Astrocyte (in vitro differentiated cells and primary cell): ENCODE data around the gene CRTC1. TPM values are rescaled to one million over a fixed set of nuclear protein-coding genes. Genes with fewer than 3 reads are reported as not detected.

Source experiments
- DNase-seq: peaks from one replicate; pipeline ENCODE4 v3.0.0-alpha.2; 2010; ENCODE audit warnings: low read depth
- FAIRE-seq: peaks from 2 replicates; lab custom pipeline; 2011; peaks lifted over from hg19 to GRCh38; lab: Jason Lieb, UNC
- H2AFZ ChIP-seq: 2 replicates; pipeline ENCODE4 v1.6.0; 2012; ENCODE audit warnings: low read depth, low read length, inconsistent platforms
- H3K27ac ChIP-seq: 2 replicates; pipeline ENCODE4 v1.5.1; 2011; ENCODE audit warnings: low read depth, low read length, inconsistent platforms
- H3K27me3 ChIP-seq: 2 replicates; pipeline ENCODE4 v1.6.0; 2011; ENCODE audit warnings: low read length, inconsistent platforms; ENCODE audit not compliant: insufficient read depth
- H3K36me3 ChIP-seq: 2 replicates; pipeline ENCODE4 v1.5.1; 2011; ENCODE audit warnings: low read length, inconsistent platforms; ENCODE audit not compliant: insufficient read depth
- H3K4me1 ChIP-seq: 2 replicates; pipeline ENCODE4 v1.5.1; 2011; ENCODE audit warnings: low read length, inconsistent platforms; ENCODE audit not compliant: insufficient read depth
- H3K4me2 ChIP-seq: 2 replicates; pipeline ENCODE4 v1.6.0; 2012; ENCODE audit warnings: low read length, inconsistent platforms
- H3K4me3 ChIP-seq: 2 replicates; pipeline ENCODE4 v1.5.1; 2011; ENCODE audit warnings: low read depth, mild to moderate bottlenecking, low read length, inconsistent platforms; ENCODE audit not compliant: insufficient read depth
- H3K79me2 ChIP-seq: 2 replicates; pipeline ENCODE4 v1.6.0; 2012; ENCODE audit warnings: mild to moderate bottlenecking, low read length, inconsistent platforms; ENCODE audit not compliant: insufficient read depth
- H3K9ac ChIP-seq: 2 replicates; pipeline ENCODE4 v1.6.0; 2012; ENCODE audit warnings: mild to moderate bottlenecking, low read length, inconsistent platforms
- H3K9me3 ChIP-seq: 2 replicates; pipeline ENCODE4 v1.5.1; 2012; ENCODE audit warnings: low read depth, mild to moderate bottlenecking, low read length, inconsistent platforms; ENCODE audit not compliant: insufficient read depth
- H4K20me1 ChIP-seq: 2 replicates; pipeline ENCODE4 v1.6.0; 2012; ENCODE audit warnings: low read length, inconsistent platforms; ENCODE audit not compliant: insufficient read depth
- H3K27ac Mint-ChIP-seq: one replicate; pipeline ENCODE4 v1.8.0; 2021; ENCODE audit warnings: mild to moderate bottlenecking, mixed read lengths; ENCODE audit not compliant: unreplicated experiment
- H3K27me3 Mint-ChIP-seq: one replicate; pipeline ENCODE4 v1.8.0; 2021; ENCODE audit warnings: low read depth, mixed read lengths; ENCODE audit not compliant: unreplicated experiment
- H3K36me3 Mint-ChIP-seq: one replicate; pipeline ENCODE4 v1.8.0; 2021; ENCODE audit warnings: low read depth, mixed read lengths; ENCODE audit not compliant: unreplicated experiment
- H3K4me1 Mint-ChIP-seq: one replicate; pipeline ENCODE4 v1.8.0; 2021; ENCODE audit warnings: low read depth, mixed read lengths; ENCODE audit not compliant: unreplicated experiment
- H3K4me3 Mint-ChIP-seq: one replicate; pipeline ENCODE4 v1.8.0; 2021; ENCODE audit warnings: mild to moderate bottlenecking, moderate library complexity, mixed read lengths; ENCODE audit not compliant: unreplicated experiment
- H3K9me3 Mint-ChIP-seq: one replicate; pipeline ENCODE4 v1.8.0; 2021; ENCODE audit warnings: mild to moderate bottlenecking, mixed read lengths; ENCODE audit not compliant: unreplicated experiment
- EZH2 ChIP-seq: IDR thresholded peaks from 2 replicates; pipeline ENCODE4 v1.6.1; 2012; ENCODE audit warnings: mild to moderate bottlenecking, low read length, inconsistent platforms; ENCODE audit not compliant: insufficient read depth
- total RNA-seq: library from RNA; stranded (reverse); gene quantifications from 2 replicates; pipeline ENCODE4 v1.2.1, GENCODE V29; 2021
- TF ChIP-seq, protein P1 (sequence below): IDR thresholded peaks from 2 replicates; pipeline ENCODE4 v1.5.1; 2011; ENCODE audit warnings: low read depth, mild to moderate bottlenecking, inconsistent platforms, low read length, moderate library complexity; ENCODE audit not compliant: insufficient read depth

The CRTC1 gene
- total RNA-seq, 1 donor from 2014 or later: 8.4 TPM

DNA sequence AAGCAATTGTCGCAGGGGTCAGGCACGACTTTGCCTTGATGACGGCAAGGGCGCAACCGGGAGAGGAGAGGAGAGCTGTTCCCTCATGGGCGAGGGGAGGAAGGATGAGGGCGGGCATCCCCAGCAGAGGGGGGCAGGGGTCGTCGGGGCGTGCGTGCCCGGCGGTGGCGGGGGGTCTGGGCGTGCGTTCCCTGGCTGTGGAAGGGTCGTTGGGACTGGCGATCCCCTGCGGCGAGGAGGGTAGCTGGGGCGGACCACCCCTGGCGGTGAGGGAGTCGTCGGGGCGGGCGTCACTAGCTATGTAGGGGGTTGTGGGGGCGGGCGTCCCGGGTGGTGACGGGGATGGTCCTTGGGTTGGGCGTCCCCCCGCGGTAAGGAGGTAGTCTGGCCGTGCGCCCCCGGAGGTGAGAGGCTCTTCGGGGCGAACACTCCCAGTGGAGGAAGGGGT, 106.0 kb downstream of the CRTC1 start:
- no peak overlapping the region for H3K4me3 ChIP-seq
- H3K79me2 ChIP-seq: no peaks in the 10 kb centered on the region
- H3K27me3 ChIP-seq: peaks cover 64% of the 10 kb centered on the region
- peaks cover 7% of the 10 kb centered on the region for H3K36me3 Mint-ChIP-seq
- H3K9me3 ChIP-seq: peaks cover 3% of the 10 kb centered on the region
- no peaks in the 10 kb centered on the region for H3K36me3 ChIP-seq
- no peak overlapping the region for H3K4me3 Mint-ChIP-seq
- H2AFZ ChIP-seq: no peak overlapping the region
- H4K20me1 ChIP-seq: peaks cover 8% of the 10 kb centered on the region
- H3K27me3 Mint-ChIP-seq: peaks cover 75% of the 10 kb centered on the region
- no peak overlapping the region for H3K27ac Mint-ChIP-seq
- DNase-seq (no peak), FAIRE-seq (no peak)
- no peaks in the 10 kb centered on the region for H3K4me1 Mint-ChIP-seq
- no peak overlapping the region for H3K9ac ChIP-seq
- no peak overlapping the region for H3K27ac ChIP-seq
- TF ChIP-seq, protein P1, sequence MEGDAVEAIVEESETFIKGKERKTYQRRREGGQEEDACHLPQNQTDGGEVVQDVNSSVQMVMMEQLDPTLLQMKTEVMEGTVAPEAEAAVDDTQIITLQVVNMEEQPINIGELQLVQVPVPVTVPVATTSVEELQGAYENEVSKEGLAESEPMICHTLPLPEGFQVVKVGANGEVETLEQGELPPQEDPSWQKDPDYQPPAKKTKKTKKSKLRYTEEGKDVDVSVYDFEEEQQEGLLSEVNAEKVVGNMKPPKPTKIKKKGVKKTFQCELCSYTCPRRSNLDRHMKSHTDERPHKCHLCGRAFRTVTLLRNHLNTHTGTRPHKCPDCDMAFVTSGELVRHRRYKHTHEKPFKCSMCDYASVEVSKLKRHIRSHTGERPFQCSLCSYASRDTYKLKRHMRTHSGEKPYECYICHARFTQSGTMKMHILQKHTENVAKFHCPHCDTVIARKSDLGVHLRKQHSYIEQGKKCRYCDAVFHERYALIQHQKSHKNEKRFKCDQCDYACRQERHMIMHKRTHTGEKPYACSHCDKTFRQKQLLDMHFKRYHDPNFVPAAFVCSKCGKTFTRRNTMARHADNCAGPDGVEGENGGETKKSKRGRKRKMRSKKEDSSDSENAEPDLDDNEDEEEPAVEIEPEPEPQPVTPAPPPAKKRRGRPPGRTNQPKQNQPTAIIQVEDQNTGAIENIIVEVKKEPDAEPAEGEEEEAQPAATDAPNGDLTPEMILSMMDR: no peak
- TF ChIP-seq EZH2: no peak
- peaks cover 3% of the 10 kb centered on the region for H3K4me1 ChIP-seq
- peak overlapping the region; percentile 58 for H3K4me2 ChIP-seq
- H3K9me3 Mint-ChIP-seq: peaks cover 10% of the 10 kb centered on the region

DNA sequence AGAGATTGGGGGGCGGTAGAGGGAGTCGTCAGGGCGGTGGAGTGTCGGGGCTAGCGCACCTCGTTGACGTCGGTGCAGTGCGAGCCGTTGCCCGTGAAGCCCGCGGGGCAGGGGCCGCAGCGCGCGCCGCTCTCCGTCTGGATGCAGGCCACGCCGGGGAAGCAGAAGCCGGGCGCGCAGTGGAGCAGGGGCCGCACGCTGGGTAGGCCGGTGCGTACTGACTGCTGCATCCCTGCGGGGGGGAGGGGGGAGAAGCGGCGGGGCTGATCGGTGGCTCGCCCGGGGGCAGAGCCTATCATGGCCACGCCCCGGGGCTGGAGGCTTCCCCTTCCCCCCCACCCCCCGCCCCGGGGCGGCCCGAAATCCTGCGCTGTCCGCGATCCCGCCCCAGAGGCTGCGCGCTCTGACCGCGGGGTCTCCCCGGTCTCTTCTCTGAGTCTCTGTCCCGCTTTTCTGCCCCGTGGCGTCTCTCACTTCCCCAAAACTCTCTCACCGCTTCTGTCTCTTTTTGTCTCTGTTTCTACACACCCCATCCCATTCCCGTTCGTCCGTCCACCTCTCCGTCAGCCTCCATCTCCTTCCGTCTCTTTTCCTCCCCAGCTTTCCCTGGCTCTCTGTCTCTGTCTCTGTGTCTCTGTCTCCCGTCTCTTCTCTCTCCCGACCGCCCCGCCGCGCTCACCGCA, 106.5 kb downstream of the CRTC1 start:
- H3K27me3 Mint-ChIP-seq: peaks cover 72% of the 10 kb centered on the region
- H3K4me3 Mint-ChIP-seq: peak overlapping the region; percentile 68
- H3K9me3 Mint-ChIP-seq: peaks cover 8% of the 10 kb centered on the region
- Histone ChIP-seq H3K27ac (no peak overlapping the region), H3K9ac (no peak overlapping the region), H3K79me2 (no peaks in the 10 kb centered on the region), H3K4me3 (no peak overlapping the region), H3K9me3 (peaks cover 3% of the 10 kb centered on the region), H4K20me1 (peaks cover 8% of the 10 kb centered on the region), H2AFZ (no peak overlapping the region), H3K4me2 (peak overlapping the region; percentile 58), H3K27me3 (peaks cover 64% of the 10 kb centered on the region), H3K36me3 (no peaks in the 10 kb centered on the region), H3K4me1 (peaks cover 3% of the 10 kb centered on the region)
- DNase-seq (no peak), FAIRE-seq (no peak)
- peaks cover 7% of the 10 kb centered on the region for H3K36me3 Mint-ChIP-seq
- no peaks in the 10 kb centered on the region for H3K4me1 Mint-ChIP-seq
- no peak for TF ChIP-seq EZH2
- TF ChIP-seq, protein P1: no peak
- H3K27ac Mint-ChIP-seq: peak overlapping the region; percentile 69
